ENCODE data around the gene ARAP2.

ARAP2 gene

GRCh38 chr4:36043901-36044300, 200.4 kb downstream of the ARAP2 start:
- H3K9me3 ChIP-seq (ENCODE audit: insufficient read depth, low read depth, low read length): no peaks in the 10 kb centered on the region
- no peak overlapping the region for H3K9ac ChIP-seq (ENCODE audit: low read depth, low read length, poor library complexity, severe bottlenecking)
- H3K4me2 ChIP-seq (ENCODE audit: low read depth, low read length, poor library complexity, severe bottlenecking): no peak overlapping the region
- no peaks in the 10 kb centered on the region for H3F3A ChIP-seq (ENCODE audit: low read depth)
- H3K36me3 ChIP-seq (ENCODE audit: insufficient read depth, low read length): no peaks in the 10 kb centered on the region
- H4K20me1 ChIP-seq (ENCODE audit: insufficient read depth, low read length, poor library complexity, severe bottlenecking): no peaks in the 10 kb centered on the region
- no peak overlapping the region for H2AFZ ChIP-seq (ENCODE audit: low read length)
- no peaks in the 10 kb centered on the region for H3K9me2 ChIP-seq (replicated peaks; ENCODE audit: low read depth, low read length)
- H3K4me1 ChIP-seq (ENCODE audit: insufficient read depth, low read length, poor library complexity, severe bottlenecking): no peaks in the 10 kb centered on the region
- TF ChIP-seq EZH2phosphoT487 (IDR thresholded peaks at IDR 0.05; ENCODE audit: borderline replicate concordance) (no peak), CTCF (conservative IDR thresholded peaks at IDR 0.05; ENCODE audit: low read length) (no peak)
- H3K79me2 ChIP-seq (ENCODE audit: insufficient read depth, low read length): no peaks in the 10 kb centered on the region
- no peaks in the 10 kb centered on the region for H3K27me3 ChIP-seq (ENCODE audit: insufficient read depth, low read length, poor library complexity, severe bottlenecking)
- no peak overlapping the region for H3K4me3 ChIP-seq (ENCODE audit: low read length, poor library complexity, severe bottlenecking)

- no peaks in the 10 kb centered on the region for H3K9me2 ChIP-seq (replicated peaks; ENCODE audit: low read depth, low read length)
- no peaks in the 10 kb centered on the region for H3K79me2 ChIP-seq (ENCODE audit: insufficient read depth, low read length)
- H3K27me3 ChIP-seq (ENCODE audit: insufficient read depth, low read length, poor library complexity, severe bottlenecking): no peaks in the 10 kb centered on the region
- no peaks in the 10 kb centered on the region for H3K36me3 ChIP-seq (ENCODE audit: insufficient read depth, low read length)
- no peak overlapping the region for H3K9ac ChIP-seq (ENCODE audit: low read depth, low read length, poor library complexity, severe bottlenecking)
- H3K4me1 ChIP-seq (ENCODE audit: insufficient read depth, low read length, poor library complexity, severe bottlenecking): no peaks in the 10 kb centered on the region
- no peaks in the 10 kb centered on the region for H4K20me1 ChIP-seq (ENCODE audit: insufficient read depth, low read length, poor library complexity, severe bottlenecking)
- no peaks in the 10 kb centered on the region for H3K9me3 ChIP-seq (ENCODE audit: insufficient read depth, low read depth, low read length)
- no peak overlapping the region for H2AFZ ChIP-seq (ENCODE audit: low read length)
- TF ChIP-seq CTCF (conservative IDR thresholded peaks at IDR 0.05; ENCODE audit: low read length) (no peak), EZH2phosphoT487 (IDR thresholded peaks at IDR 0.05; ENCODE audit: borderline replicate concordance) (no peak)
- H3F3A ChIP-seq (ENCODE audit: low read depth): no peaks in the 10 kb centered on the region
- no peak overlapping the region for H3K4me3 ChIP-seq (ENCODE audit: low read length, poor library complexity, severe bottlenecking)
- no peak overlapping the region for H3K4me2 ChIP-seq (ENCODE audit: low read depth, low read length, poor library complexity, severe bottlenecking)
Measured at GRCh38 chr4:36043241-36043640, 201.1 kb downstream of the ARAP2 start.

GRCh38 chr4:36042122-36042970, 202.0 kb downstream of the ARAP2 start:
- H3K9me3 ChIP-seq (ENCODE audit: insufficient read depth, low read depth, low read length): no peaks in the 10 kb centered on the region
- H3K4me1 ChIP-seq (ENCODE audit: insufficient read depth, low read length, poor library complexity, severe bottlenecking): no peaks in the 10 kb centered on the region
- H3K9ac ChIP-seq (ENCODE audit: low read depth, low read length, poor library complexity, severe bottlenecking): no peak overlapping the region
- no peaks in the 10 kb centered on the region for H4K20me1 ChIP-seq (ENCODE audit: insufficient read depth, low read length, poor library complexity, severe bottlenecking)
- TF ChIP-seq CTCF (conservative IDR thresholded peaks at IDR 0.05; ENCODE audit: low read length) (no peak), EZH2phosphoT487 (IDR thresholded peaks at IDR 0.05; ENCODE audit: borderline replicate concordance) (no peak)
- no peaks in the 10 kb centered on the region for H3K36me3 ChIP-seq (ENCODE audit: insufficient read depth, low read length)
- no peaks in the 10 kb centered on the region for H3K9me2 ChIP-seq (replicated peaks; ENCODE audit: low read depth, low read length)
- H3F3A ChIP-seq (ENCODE audit: low read depth): no peaks in the 10 kb centered on the region
- no peaks in the 10 kb centered on the region for H3K27me3 ChIP-seq (ENCODE audit: insufficient read depth, low read length, poor library complexity, severe bottlenecking)
- no peak overlapping the region for H3K4me3 ChIP-seq (ENCODE audit: low read length, poor library complexity, severe bottlenecking)
- no peaks in the 10 kb centered on the region for H3K79me2 ChIP-seq (ENCODE audit: insufficient read depth, low read length)
- H3K4me2 ChIP-seq (ENCODE audit: low read depth, low read length, poor library complexity, severe bottlenecking): no peak overlapping the region
- H2AFZ ChIP-seq (ENCODE audit: low read length): no peak overlapping the region

Data from Loucy (cell line).